CD14-positive monocyte (primary cell): ENCODE data around the gene IRF2. TPM values are rescaled to one million over a fixed set of nuclear protein-coding genes. Genes with fewer than 3 reads are reported as not detected.
A peak's percentile ranks its signal among the peaks of the same experiment; 100 is the strongest.

Experiments
- DNase-seq, 3 donors: peaks; one replicate each; pipeline ENCODE4 v3.0.0-alpha.2; 2011 to 2022
- H2AFZ ChIP-seq: 2 replicates; pipeline ENCODE4 v1.6.0; 2012; ENCODE audit warnings: mild to moderate bottlenecking, low read depth, low read length, inconsistent platforms; ENCODE audit not compliant: insufficient read depth, poor library complexity, severe bottlenecking
- H3K27ac ChIP-seq, 2 donors: 1 replicate in 1 of 2; 2 replicates in 1 of 2; pipeline ENCODE4 v1.5.1; 2012 to 2013; ENCODE audit warnings: low read length in 2 of 2, control low read depth in 1 of 2, inconsistent platforms in 1 of 2, low read depth in 1 of 2, mild to moderate bottlenecking in 1 of 2
- H3K27me3 ChIP-seq, 2 donors: one replicate each; pipeline versions ENCODE4 v1.6.0 to v1.6.1; 2011 to 2013; ENCODE audit warnings: low read length in 2 of 2; ENCODE audit not compliant: control insufficient read depth in 2 of 2, insufficient read depth in 2 of 2
- H3K36me3 ChIP-seq, 2 donors: replicated peaks in 1 of 2; 1 replicate in 1 of 2; 2 replicates in 1 of 2; pipeline versions ENCODE4 v1.5.1 to v1.6.1; 2012 to 2013; ENCODE audit warnings: low read length in 2 of 2, control low read depth in 1 of 2, inconsistent platforms in 1 of 2, mild to moderate bottlenecking in 1 of 2; ENCODE audit not compliant: insufficient read depth in 2 of 2, control insufficient read depth in 1 of 2
- H3K4me1 ChIP-seq, 2 donors: 1 replicate in 1 of 2; 2 replicates in 1 of 2; pipeline versions ENCODE4 v1.5.1 to v1.6.1; 2012 to 2013; ENCODE audit warnings: low read length in 2 of 2, control low read depth in 1 of 2, inconsistent platforms in 1 of 2, mild to moderate bottlenecking in 1 of 2, moderate library complexity in 1 of 2; ENCODE audit not compliant: insufficient read depth in 2 of 2, control insufficient read depth in 1 of 2
- H3K4me2 ChIP-seq: replicated peaks from 2 replicates; pipeline ENCODE3; 2012; ENCODE audit warnings: low read length, moderate library complexity, mild to moderate bottlenecking; ENCODE audit not compliant: poor library complexity, severe bottlenecking; ENCODE audit errors: extremely low read depth
- H3K4me3 ChIP-seq, 3 experiments: fragments of 200-600 bp in 1 of 3; sonication (generic) in 1 of 3; replicated peaks in 1 of 3; 1 replicate in 2 of 3; 2 replicates in 1 of 3; pipeline ENCODE4 v1.5.1; 2011 to 2013; ENCODE audit warnings: low read length in 3 of 3, mild to moderate bottlenecking in 3 of 3, control low read depth in 2 of 3, low read depth in 2 of 3, inconsistent platforms in 1 of 3, moderate library complexity in 1 of 3
- H3K79me2 ChIP-seq: 2 replicates; pipeline ENCODE4 v1.6.0; 2012; ENCODE audit warnings: mild to moderate bottlenecking, control low read depth, inconsistent platforms, low read length, moderate library complexity; ENCODE audit not compliant: insufficient read depth
- H3K9ac ChIP-seq: 2 replicates; pipeline ENCODE4 v1.6.0; 2017; ENCODE audit warnings: low read length, mild to moderate bottlenecking; ENCODE audit not compliant: insufficient read depth, poor library complexity, severe bottlenecking
- H3K9me3 ChIP-seq, 2 donors: replicated peaks in 1 of 2; 1 replicate in 1 of 2; 2 replicates in 1 of 2; pipeline versions ENCODE4 v1.5.1 to v1.6.1; 2012 to 2013; ENCODE audit warnings: low read length in 2 of 2, control low read depth in 1 of 2; ENCODE audit not compliant: control insufficient read depth in 1 of 2, insufficient read depth in 1 of 2
- H4K20me1 ChIP-seq: 2 replicates; pipeline ENCODE4 v1.6.0; 2012; ENCODE audit warnings: mild to moderate bottlenecking, low read length, control low read depth, moderate library complexity; ENCODE audit not compliant: insufficient read depth
- H3K27ac Mint-ChIP-seq, 7 donors: one replicate each; pipeline ENCODE4 v1.8.0; 2020; ENCODE audit warnings: mild to moderate bottlenecking in 7 of 7, mixed read lengths in 7 of 7, moderate library complexity in 6 of 7, inconsistent platforms in 2 of 7
- H3K27me3 Mint-ChIP-seq, 3 donors: one replicate each; pipeline ENCODE4 v1.8.0; 2021 to 2022; ENCODE audit warnings: low read depth in 3 of 3, mild to moderate bottlenecking in 3 of 3, mixed read lengths in 3 of 3, moderate library complexity in 3 of 3, inconsistent platforms in 1 of 3
- H3K36me3 Mint-ChIP-seq, 2 donors: one replicate each; pipeline ENCODE4 v1.8.0; 2020; ENCODE audit warnings: mixed read lengths in 2 of 2, inconsistent platforms in 1 of 2, mild to moderate bottlenecking in 1 of 2
- H3K4me1 Mint-ChIP-seq: one replicate; pipeline ENCODE4 v1.8.0; 2020; ENCODE audit warnings: mild to moderate bottlenecking, mixed read lengths
- H3K4me3 Mint-ChIP-seq, 2 donors: one replicate each; pipeline ENCODE4 v1.8.0; 2020; ENCODE audit warnings: mild to moderate bottlenecking in 2 of 2, mixed read lengths in 2 of 2, moderate library complexity in 1 of 2
- H3K9me3 Mint-ChIP-seq, 7 donors: one replicate each; pipeline ENCODE4 v1.8.0; 2020 to 2022; ENCODE audit warnings: mixed read lengths in 7 of 7, mild to moderate bottlenecking in 6 of 7, moderate library complexity in 6 of 7, inconsistent platforms in 2 of 7
- WGBS: methylation state at CpG from one replicate; pipeline ENCODE4 v1.1.5; 2013; ENCODE audit warnings: missing lambda C conversion rate; ENCODE audit not compliant: insufficient coverage; 5-methylcytosine and 5-hydroxymethylcytosine counted together
- intact Hi-C, 2 donors: fragments of 100-400 bp; cut with micrococcal nuclease; formaldehyde crosslinking; loops; one replicate each; pipeline versions ENCODE4 v1.15.0 to v1.15.1; 2023
- polyA plus RNA-seq, 3 donors: library from polyadenylated mRNA; depleted of rRNA in 1 of 3; unstranded in 2 of 3; stranded (reverse) in 1 of 3; fragments of 300-500 nt in 2 of 3; fragments of >200 nt in 1 of 3; fragmentation: Illumina TruSeq in 2 of 3; gene quantifications; 1 replicate in 2 of 3; 2 replicates in 1 of 3; pipeline ENCODE4 v1.2.3, GENCODE V29; 2012 to 2021
- TF ChIP-seq, protein P1 (sequence below): fragments of 200-600 bp; IDR thresholded peaks from one replicate; pipeline ENCODE4 v1.8.0; 2022; ENCODE audit warnings: antibody characterized with exemption, mild to moderate bottlenecking

Gene IRF2
- polyA plus RNA-seq, 3 donors: 51.3 to 76.8 (median 56.1) TPM

GRCh38 chr4:184447664-184448063, 26.7 kb downstream of the IRF2 start:
- Mint-ChIP-seq H3K4me1 (peaks cover 84% of the 10 kb centered on the region), H3K27ac (peak overlapping the region in 6 of 7 donors; percentile 27 to 98 (median 94)), H3K27me3 (no peaks in the 10 kb centered on the region), H3K4me3 (peak overlapping the region in 1 of 2 donors; percentile 28), H3K36me3 (peaks cover 39 to 49% of the 10 kb centered on the region in 2 donors), H3K9me3 (no peaks in the 10 kb centered on the region)
- H3K27ac ChIP-seq: peak overlapping the region in 1 of 2 donors; percentile 76
- TF ChIP-seq, protein P1, sequence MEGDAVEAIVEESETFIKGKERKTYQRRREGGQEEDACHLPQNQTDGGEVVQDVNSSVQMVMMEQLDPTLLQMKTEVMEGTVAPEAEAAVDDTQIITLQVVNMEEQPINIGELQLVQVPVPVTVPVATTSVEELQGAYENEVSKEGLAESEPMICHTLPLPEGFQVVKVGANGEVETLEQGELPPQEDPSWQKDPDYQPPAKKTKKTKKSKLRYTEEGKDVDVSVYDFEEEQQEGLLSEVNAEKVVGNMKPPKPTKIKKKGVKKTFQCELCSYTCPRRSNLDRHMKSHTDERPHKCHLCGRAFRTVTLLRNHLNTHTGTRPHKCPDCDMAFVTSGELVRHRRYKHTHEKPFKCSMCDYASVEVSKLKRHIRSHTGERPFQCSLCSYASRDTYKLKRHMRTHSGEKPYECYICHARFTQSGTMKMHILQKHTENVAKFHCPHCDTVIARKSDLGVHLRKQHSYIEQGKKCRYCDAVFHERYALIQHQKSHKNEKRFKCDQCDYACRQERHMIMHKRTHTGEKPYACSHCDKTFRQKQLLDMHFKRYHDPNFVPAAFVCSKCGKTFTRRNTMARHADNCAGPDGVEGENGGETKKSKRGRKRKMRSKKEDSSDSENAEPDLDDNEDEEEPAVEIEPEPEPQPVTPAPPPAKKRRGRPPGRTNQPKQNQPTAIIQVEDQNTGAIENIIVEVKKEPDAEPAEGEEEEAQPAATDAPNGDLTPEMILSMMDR: no peak
- peaks cover 98% of the 10 kb centered on the region for H3K79me2 ChIP-seq
- H4K20me1 ChIP-seq: peaks cover 97% of the 10 kb centered on the region
- peaks cover 0 to 24% of the 10 kb centered on the region in 2 donors for H3K36me3 ChIP-seq
- H3K4me3 ChIP-seq: no peak overlapping the region
- peaks cover 56 to 70% of the 10 kb centered on the region in 2 donors for H3K4me1 ChIP-seq
- no peak overlapping the region for H3K4me2 ChIP-seq
- H3K9me3 ChIP-seq: no peaks in the 10 kb centered on the region
- no peak overlapping the region for H3K9ac ChIP-seq
- H2AFZ ChIP-seq: no peak overlapping the region
- intact Hi-C loops: loop anchor here in 1 of 2 donors (5.0 kb wide), 1 partner anchor 40 kb away; no protein-coding TSS in a partner anchor
- 22% methylated on average over 6 of the region's 10 CpGs for WGBS
- no peaks in the 10 kb centered on the region for H3K27me3 ChIP-seq
- no peak for DNase-seq

GRCh38 chr4:184446132-184446658, 28.2 kb downstream of the IRF2 start:
- Histone ChIP-seq H3K4me3 (no peak overlapping the region), H2AFZ (no peak overlapping the region), H3K27me3 (no peaks in the 10 kb centered on the region), H3K27ac (peak overlapping the region in 1 of 2 donors; percentile 43), H3K36me3 (peaks cover 0 to 31% of the 10 kb centered on the region in 2 donors), H3K9ac (no peak overlapping the region), H3K4me1 (peaks cover 41 to 56% of the 10 kb centered on the region in 2 donors), H3K79me2 (peaks cover 97% of the 10 kb centered on the region), H4K20me1 (peaks cover 97% of the 10 kb centered on the region), H3K4me2 (no peak overlapping the region), H3K9me3 (no peaks in the 10 kb centered on the region)
- TF ChIP-seq, protein P1: no peak
- DNase-seq: no peak
- WGBS: 33% methylated on average over 1 of the region's 3 CpGs
- Mint-ChIP-seq H3K4me1 (peaks cover 75% of the 10 kb centered on the region), H3K27me3 (no peaks in the 10 kb centered on the region), H3K4me3 (no peak overlapping the region), H3K9me3 (no peaks in the 10 kb centered on the region), H3K36me3 (peaks cover 39 to 50% of the 10 kb centered on the region in 2 donors), H3K27ac (peak overlapping the region in 6 of 7 donors; percentile 13 to 85 (median 56))
- intact Hi-C loops: loop anchor here in 1 of 2 donors (5.0 kb wide), 1 partner anchor 39 kb away; no protein-coding TSS in a partner anchor
